Nucleus accumbens (tissue), 56 donors: ENCODE data around the gene ATP5PO.

Experiments used
- DNase-seq, 56 donors: peaks; one replicate each; lab custom pipeline; 2025; lab: John Stamatoyannopoulos, UW

Gene ATP5PO

GRCh38 chr21:33915368-33916199, at the start of gene ATP5PO:
ATP5PO (minus strand) TSS chr21:33915804; CDS start chr21:33915763, 41 bp downstream.
- peak; percentile 80 to 98 (median 97) for DNase-seq

- DNase-seq = no peak
Measured at GRCh38 chr21:33964706-33965325, 49.2 kb upstream of the ATP5PO start.

- no peak for DNase-seq
Measured at GRCh38 chr21:33963848-33964555, 48.4 kb upstream of the ATP5PO start.

- no peak for DNase-seq
Measured at GRCh38 chr21:33962290-33962689, 46.7 kb upstream of the ATP5PO start.

GRCh38 chr21:33961061-33961460, 45.5 kb upstream of the ATP5PO start:
- DNase-seq = no peak

GRCh38 chr21:33959680-33960079, 44.1 kb upstream of the ATP5PO start:
- no peak for DNase-seq

- no peak for DNase-seq
Measured at GRCh38 chr21:33954395-33954794, 38.8 kb upstream of the ATP5PO start.

- no peak for DNase-seq
Measured at GRCh38 chr21:33951276-33952178, 35.9 kb upstream of the ATP5PO start.

GRCh38 chr21:33950431-33951079, 35.0 kb upstream of the ATP5PO start:
- no peak for DNase-seq

GRCh38 chr21:33949516-33950430, 34.2 kb upstream of the ATP5PO start:
- DNase-seq = no peak

- DNase-seq = no peak
Measured at GRCh38 chr21:33948951-33949444, 33.4 kb upstream of the ATP5PO start.

- DNase-seq = peak in 54 of 56 donors; percentile 15 to 90 (median 67)
Measured at GRCh38 chr21:33948096-33948950, 32.7 kb upstream of the ATP5PO start.

GRCh38 chr21:33947451-33948095, 32.0 kb upstream of the ATP5PO start:
- DNase-seq = peak in 48 of 56 donors; percentile 38 to 90 (median 70)

- DNase-seq = no peak
Measured at GRCh38 chr21:33945652-33946270, 30.2 kb upstream of the ATP5PO start.

GRCh38 chr21:33944185-33944763, 28.7 kb upstream of the ATP5PO start:
- DNase-seq = no peak

- no peak for DNase-seq
Measured at GRCh38 chr21:33943293-33943692, 27.7 kb upstream of the ATP5PO start.
